HCT116 (cell line): ENCODE data around the gene KPNA1. TPM values are rescaled to one million over a fixed set of nuclear protein-coding genes. Genes with fewer than 3 reads are reported as not detected.

Experiments
- ATAC-seq: fragments of 200-7000 bp; cut with Tn5 transposase; 2 replicates; pipeline ENCODE4 v1.9.1; 2020; ENCODE audit warnings: mild to moderate bottlenecking, moderate library complexity
- BruUV-seq: library from RNA; stranded (reverse); fragments of 400-500 nt; replicated peaks from 2 replicates; lab custom pipeline; 2021; lab: Mats Ljungman, UMichigan
- CTCF ChIA-PET: fragments of 300-600 bp; sonication (Branson Sonifier 250); formaldehyde crosslinking; loops from one replicate; lab custom pipeline; 2021; ENCODE audit warnings: antibody characterized with exemption; lab: Charles Lee
- POLR2A ChIA-PET: fragments of 300-600, 350-600 bp; sonication (Branson Sonifier 250); formaldehyde crosslinking; loops from one replicate; lab custom pipeline; 2021; ENCODE audit warnings: antibody characterized with exemption; lab: Charles Lee
- RAD21 ChIA-PET, 2 experiments: fragments of 300-600 bp; sonication (Branson Sonifier 250); formaldehyde crosslinking; loops; one replicate each; lab custom pipeline; 2023; ENCODE audit warnings: low total read pairs in 2 of 2; ENCODE audit not compliant: uncharacterized antibody in 2 of 2, unreplicated experiment in 2 of 2, low non-redundant PET in 1 of 2; lab: Charles Lee
- DNase-seq: peaks from one replicate; pipeline ENCODE4 v3.0.0-alpha.2; 2010; ENCODE audit warnings: low read depth, low spot score
- H2AFZ ChIP-seq: fragments of 200-600 bp; shearing (Covaris generic), sonication (generic); 2 replicates; pipeline ENCODE4 v1.6.1; 2017; ENCODE audit warnings: low read depth, mixed run types, mixed read lengths, antibody characterized with exemption, low read length; ENCODE audit not compliant: poor library complexity, severe bottlenecking
- H3K27ac ChIP-seq: 2 replicates; pipeline ENCODE4 v1.5.1; 2012; ENCODE audit warnings: low read depth, low read length
- H3K27me3 ChIP-seq: fragments of 200-600 bp; sonication (generic); 2 replicates; pipeline ENCODE4 v1.6.1; 2016; ENCODE audit warnings: mixed run types, low read length, mixed read lengths; ENCODE audit not compliant: insufficient read depth
- H3K36me3 ChIP-seq, 2 experiments: fragments of 200-500 bp in 1 of 2; fragments of 200-600 bp in 1 of 2; sonication (Bioruptor generic) in 1 of 2; sonication (generic) in 1 of 2; 2 replicates each; pipeline versions ENCODE4 v1.5.1 to v1.6.1; 2014 to 2016; ENCODE audit warnings: low read length in 2 of 2, inconsistent platforms in 1 of 2, mixed read lengths in 1 of 2, mixed run types in 1 of 2; ENCODE audit not compliant: insufficient read depth in 2 of 2, control insufficient read depth in 1 of 2
- H3K4me1 ChIP-seq, 2 experiments: fragments of 200-600 bp in 1 of 2; sonication (generic) in 1 of 2; 2 replicates each; pipeline versions ENCODE4 v1.5.1 to v1.6.1; 2012 to 2017; ENCODE audit warnings: low read length in 2 of 2, inconsistent platforms in 1 of 2, mild to moderate bottlenecking in 1 of 2, mixed read lengths in 1 of 2, mixed run types in 1 of 2, moderate library complexity in 1 of 2; ENCODE audit not compliant: insufficient read depth in 2 of 2, control insufficient read depth in 1 of 2
- H3K4me2 ChIP-seq: fragments of 200-600 bp; sonication (generic); 2 replicates; pipeline ENCODE4 v1.6.1; 2017; ENCODE audit warnings: mixed run types, low read length, mixed read lengths
- H3K4me3 ChIP-seq, 2 experiments: fragments of 200-600 bp in 1 of 2; sonication (generic) in 1 of 2; replicated peaks in 1 of 2; 2 replicates each; pipeline ENCODE4 v1.5.1; 2011 to 2016; ENCODE audit warnings: low read length in 2 of 2, control low read depth in 1 of 2, low read depth in 1 of 2, mild to moderate bottlenecking in 1 of 2, mixed read lengths in 1 of 2, mixed run types in 1 of 2
- H3K79me2 ChIP-seq: fragments of 200-600 bp; sonication (generic); 2 replicates; pipeline ENCODE4 v1.6.1; 2017; ENCODE audit warnings: mild to moderate bottlenecking, mixed run types, low read length, moderate library complexity, mixed read lengths; ENCODE audit not compliant: insufficient read depth
- H3K9ac ChIP-seq: fragments of 200-600 bp; sonication (generic); 2 replicates; pipeline ENCODE4 v1.6.1; 2016; ENCODE audit warnings: low read length, mixed read lengths
- H3K9me2 ChIP-seq: fragments of 200-600 bp; sonication (generic), shearing (Covaris generic); 2 replicates; pipeline ENCODE4 v1.6.1; 2017; ENCODE audit warnings: mixed run types, mild to moderate bottlenecking, moderate library complexity; ENCODE audit not compliant: insufficient read depth
- H3K9me3 ChIP-seq, 2 experiments: fragments of 200-500 bp in 1 of 2; fragments of 200-600 bp in 1 of 2; sonication (Bioruptor generic) in 1 of 2; sonication (generic) in 1 of 2; 2 replicates each; pipeline ENCODE4 v1.6.1; 2014 to 2017; ENCODE audit warnings: low read length in 2 of 2, mixed read lengths in 2 of 2, inconsistent platforms in 1 of 2, low read depth in 1 of 2, mild to moderate bottlenecking in 1 of 2, mixed run types in 1 of 2, moderate library complexity in 1 of 2; ENCODE audit not compliant: control insufficient read depth in 1 of 2, insufficient read depth in 1 of 2
- H4K20me1 ChIP-seq: fragments of 200-600 bp; sonication (generic), shearing (Covaris generic); 2 replicates; pipeline ENCODE4 v1.6.1; 2017; ENCODE audit warnings: mixed run types, mild to moderate bottlenecking, moderate library complexity; ENCODE audit not compliant: insufficient read depth
- ATF3 ChIP-seq: IDR thresholded peaks from 2 replicates; pipeline ENCODE4 v1.6.1; 2012
- CEBPB ChIP-seq: IDR thresholded peaks from 2 replicates; pipeline ENCODE4 v1.6.1; 2012; ENCODE audit warnings: low read depth
- CTCF ChIP-seq, 3 experiments: fragments of 200-600 bp in 1 of 3; sonication (generic) in 1 of 3; IDR thresholded peaks in 2 of 3; conservative IDR thresholded peaks in 1 of 3; 2 replicates each; pipeline ENCODE4 v1.5.1; 2012 to 2017; ENCODE audit warnings: low read depth in 2 of 3, low read length in 2 of 3, antibody characterized with exemption in 1 of 3, borderline replicate concordance in 1 of 3, control low read depth in 1 of 3, mild to moderate bottlenecking in 1 of 3, mixed read lengths in 1 of 3, mixed run types in 1 of 3, moderate library complexity in 1 of 3; ENCODE audit not compliant: insufficient read depth in 1 of 3
- EGR1 ChIP-seq: IDR thresholded peaks from 2 replicates; pipeline ENCODE4 v1.6.1; 2012; ENCODE audit warnings: low read depth
- ELF1 ChIP-seq: IDR thresholded peaks from 2 replicates; pipeline ENCODE4 v1.6.1; 2012; ENCODE audit warnings: low read depth, borderline replicate concordance
- EZH2 ChIP-seq: fragments of 200-600 bp; sonication (generic); IDR thresholded peaks from 2 replicates; pipeline ENCODE4 v1.6.1; 2017; ENCODE audit warnings: antibody characterized with exemption, mixed run types
- EZH2phosphoT487 ChIP-seq: fragments of 200-600 bp; IDR thresholded peaks from 2 replicates; pipeline ENCODE4 v1.6.1; 2018; ENCODE audit warnings: antibody characterized with exemption, borderline replicate concordance
- FOSL1 ChIP-seq: IDR thresholded peaks from 2 replicates; pipeline ENCODE4 v1.6.1; 2012; ENCODE audit warnings: low read depth
- JUND ChIP-seq: IDR thresholded peaks from 2 replicates; pipeline ENCODE4 v1.6.1; 2012
- POLR2A ChIP-seq: IDR thresholded peaks from 2 replicates; pipeline ENCODE4 v1.7.0; 2011; ENCODE audit warnings: borderline replicate concordance; ENCODE audit not compliant: insufficient read depth, insufficient read length; ENCODE audit errors: extremely low read depth
- RAD21 ChIP-seq: IDR thresholded peaks from 2 replicates; pipeline ENCODE4 v1.6.1; 2012; ENCODE audit warnings: low read depth, mild to moderate bottlenecking
- SIN3A ChIP-seq: IDR thresholded peaks from 2 replicates; pipeline ENCODE4 v1.6.1; 2012; ENCODE audit warnings: low read depth
- SP1 ChIP-seq: IDR thresholded peaks from 2 replicates; pipeline ENCODE4 v1.6.1; 2012; ENCODE audit warnings: low read depth
- SRF ChIP-seq: IDR thresholded peaks from 2 replicates; pipeline ENCODE4 v1.6.1; 2012; ENCODE audit warnings: low read depth
- TCF7L2 ChIP-seq: IDR thresholded peaks from 2 replicates; pipeline ENCODE4 v1.7.0; 2011; ENCODE audit warnings: borderline replicate concordance, inconsistent platforms; ENCODE audit not compliant: insufficient read depth, insufficient read length; ENCODE audit errors: extremely low read depth
- YY1 ChIP-seq: IDR thresholded peaks from 2 replicates; pipeline ENCODE4 v1.6.1; 2011; ENCODE audit warnings: low read length, low read depth, moderate library complexity, mild to moderate bottlenecking; ENCODE audit not compliant: insufficient replicate concordance; ENCODE audit errors: extremely low read depth
- ZBTB33 ChIP-seq: IDR thresholded peaks from 2 replicates; pipeline ENCODE4 v1.6.1; 2011; ENCODE audit warnings: mild to moderate bottlenecking, low read length, moderate library complexity; ENCODE audit not compliant: insufficient replicate concordance; ENCODE audit errors: extremely low read depth
- ZFX ChIP-seq: fragments of 450-650 bp; IDR thresholded peaks from 2 replicates; pipeline ENCODE4 v1.6.1; 2017
- ZNF274 ChIP-seq: fragments of 200-500 bp; sonication (Bioruptor generic); IDR thresholded peaks from 2 replicates; pipeline ENCODE4 v1.6.1; 2014; ENCODE audit warnings: mild to moderate bottlenecking, low read depth, low read length, inconsistent platforms
- intact Hi-C: fragments of 100-400 bp; cut with micrococcal nuclease; formaldehyde crosslinking; loops from 2 replicates; pipeline ENCODE4 v1.10.0; 2022
- total RNA-seq: library from RNA; stranded (reverse); gene quantifications from one replicate; pipeline ENCODE4 v1.2.1, GENCODE V29; 2021; ENCODE audit not compliant: unreplicated experiment
- TF ChIP-seq, protein P1 (sequence below): IDR thresholded peaks from 2 replicates; pipeline ENCODE4 v1.6.1; 2012

The KPNA1 gene
- total RNA-seq, 1 experiment from 2014 or later = 73.4 TPM

DNA sequence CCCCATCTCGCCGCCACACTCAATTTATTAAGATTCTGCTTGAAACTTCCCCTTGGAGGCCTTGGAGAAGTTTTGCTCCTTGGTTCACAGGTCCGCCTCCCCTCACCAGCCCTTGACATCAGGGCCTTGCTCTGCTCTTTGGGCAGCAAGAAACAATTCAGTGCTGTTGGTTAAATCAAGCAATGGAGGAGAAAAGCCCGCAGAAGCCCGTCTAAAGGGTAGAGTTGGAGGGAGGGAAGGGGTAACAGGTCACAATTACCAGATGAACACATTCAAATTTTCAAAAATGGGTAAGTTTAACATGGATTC is 48.9 kb upstream of the KPNA1 start:
- POLR2A ChIA-PET = interaction anchor here (1.3 kb wide), 1 partner anchor 116 kb away, joined by 9 read pairs; no protein-coding TSS in a partner anchor
- Histone ChIP-seq H3K9me2 (no peaks in the 10 kb centered on the region), H3K4me1 (peaks cover 8 to 17% of the 10 kb centered on the region in 2 experiments), H3K36me3 (0 out of 4 replicates have a peak, but pooled peaks cover 0 to 3% of the 10 kb centered on the region in 2 experiments), H3K27me3 (no peaks in the 10 kb centered on the region), H4K20me1 (no peaks in the 10 kb centered on the region), H3K9ac (peak overlapping the region; percentile 81), H2AFZ (peak overlapping the region; percentile 94), H3K79me2 (0 out of 2 replicates have a peak, but pooled peaks cover 4% of the 10 kb centered on the region), H3K9me3 (no peaks in the 10 kb centered on the region), H3K4me2 (peak overlapping the region; percentile 97), H3K27ac (peak overlapping the region; percentile 72; the same call in 1 of the 2 replicates), H3K4me3 (peak overlapping the region; percentile 60 to 81)
- RAD21 ChIA-PET = interaction anchor here in 1 of 2 experiments (1.1 kb wide), 1 partner anchor 116 kb away, joined by 4 read pairs; no protein-coding TSS in a partner anchor
- ATAC-seq (no peak), DNase-seq (no peak)
- CTCF ChIA-PET = interaction anchor here (1.1 kb wide), 1 partner anchor 116 kb away, joined by 8 read pairs; no protein-coding TSS in a partner anchor
- intact Hi-C loops = loop anchor here (5.0 kb wide), 1 partner anchor 106 kb away; no protein-coding TSS in a partner anchor
- TF ChIP-seq SRF (no peak), JUND (no peak), EZH2 (no peak), EZH2phosphoT487 (no peak), YY1 (no peak), EGR1 (no peak), SP1 (no peak), CTCF (IDR thresholded peaks at IDR 0.05 in 2 of 3, conservative IDR thresholded peaks at IDR 0.05 in 1 of 3; ENCODE audit: borderline replicate concordance in 1 of 3, insufficient read depth in 1 of 3, low read depth in 2 of 3, low read length in 2 of 3) (no peak), ELF1 (no peak), RAD21 (no peak), ZBTB33 (no peak), ZNF274 (no peak), ATF3 (no peak), TCF7L2 (no peak), SIN3A (no peak), POLR2A (no peak), CEBPB (no peak), FOSL1 (no peak), ZFX (no peak)
- TF ChIP-seq, protein P1, sequence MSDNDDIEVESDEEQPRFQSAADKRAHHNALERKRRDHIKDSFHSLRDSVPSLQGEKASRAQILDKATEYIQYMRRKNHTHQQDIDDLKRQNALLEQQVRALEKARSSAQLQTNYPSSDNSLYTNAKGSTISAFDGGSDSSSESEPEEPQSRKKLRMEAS = no peak
- TSS peak; percentile 76 for BruUV-seq
